ENCODE results near the gene ATOH7. TPM values are rescaled to one million over a fixed set of nuclear protein-coding genes. Genes with fewer than 3 reads are reported as not detected.

ATOH7 gene
- polyA plus RNA-seq, 1 of the 3 experiments (the other 2 are of a cell fraction) = 0.12 TPM

DNA sequence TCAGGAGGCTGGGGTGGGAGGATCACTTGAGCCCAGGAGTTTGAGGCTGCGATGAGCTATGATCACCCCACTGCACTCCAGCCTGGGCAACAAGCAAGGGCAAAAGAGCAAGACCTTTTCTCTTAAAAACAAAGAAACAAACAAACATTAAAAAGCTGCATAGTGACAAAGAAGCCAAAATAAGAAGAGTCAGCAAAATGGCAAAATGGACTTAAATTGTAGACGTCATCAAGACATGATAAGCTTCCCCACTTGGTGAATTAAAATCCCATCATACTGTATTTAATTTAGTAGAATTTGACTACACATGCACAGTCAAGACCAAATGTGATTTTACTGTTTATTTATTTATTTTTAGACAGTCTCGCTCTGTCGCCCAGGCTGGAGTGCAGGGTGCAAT, 48.8 kb upstream of the ATOH7 start:
- Histone ChIP-seq H3K4me3 (ENCODE audit: low read depth in 2 of 2, low read length in 1 of 2) (no peak overlapping the region), H3K4me1 (ENCODE audit: control insufficient read depth in 1 of 2, insufficient read depth in 2 of 2, low read depth in 1 of 2, low read length in 1 of 2) (no peaks in the 10 kb centered on the region), H3K36me3 (replicated peaks in 1 of 2; ENCODE audit: control insufficient read depth in 1 of 2, insufficient read depth in 2 of 2, low read length in 1 of 2) (no peaks in the 10 kb centered on the region), H3K27ac (ENCODE audit: low read depth in 2 of 2, low read length in 1 of 2) (no peak overlapping the region), H2AFZ (ENCODE audit: low read depth) (no peak overlapping the region), H3K4me2 (no peak overlapping the region), H3K27me3 (ENCODE audit: insufficient read depth) (no peaks in the 10 kb centered on the region), H3F3A (replicated peaks; ENCODE audit: insufficient read depth) (no peaks in the 10 kb centered on the region), H3K9me2 (no peaks in the 10 kb centered on the region), H3K9ac (no peak overlapping the region), H3K9me3 (no peaks in the 10 kb centered on the region), H3K79me2 (ENCODE audit: insufficient read depth) (no peaks in the 10 kb centered on the region), H4K20me1 (ENCODE audit: insufficient read depth) (no peaks in the 10 kb centered on the region)
- WGBS (ENCODE audit: low lambda C conversion rate) = 95% methylated on average over 4 of the region's 4 CpGs
- POLR2A ChIA-PET = no interaction called here
- CTCF ChIA-PET = interaction anchor here (1.0 to 1.4 kb wide), 3 partner anchors 14 to 68 kb away, joined by 3 to 4 read pairs (median 4); no protein-coding TSS in a partner anchor
- DNase-seq = no peak
- TF ChIP-seq, protein P1, sequence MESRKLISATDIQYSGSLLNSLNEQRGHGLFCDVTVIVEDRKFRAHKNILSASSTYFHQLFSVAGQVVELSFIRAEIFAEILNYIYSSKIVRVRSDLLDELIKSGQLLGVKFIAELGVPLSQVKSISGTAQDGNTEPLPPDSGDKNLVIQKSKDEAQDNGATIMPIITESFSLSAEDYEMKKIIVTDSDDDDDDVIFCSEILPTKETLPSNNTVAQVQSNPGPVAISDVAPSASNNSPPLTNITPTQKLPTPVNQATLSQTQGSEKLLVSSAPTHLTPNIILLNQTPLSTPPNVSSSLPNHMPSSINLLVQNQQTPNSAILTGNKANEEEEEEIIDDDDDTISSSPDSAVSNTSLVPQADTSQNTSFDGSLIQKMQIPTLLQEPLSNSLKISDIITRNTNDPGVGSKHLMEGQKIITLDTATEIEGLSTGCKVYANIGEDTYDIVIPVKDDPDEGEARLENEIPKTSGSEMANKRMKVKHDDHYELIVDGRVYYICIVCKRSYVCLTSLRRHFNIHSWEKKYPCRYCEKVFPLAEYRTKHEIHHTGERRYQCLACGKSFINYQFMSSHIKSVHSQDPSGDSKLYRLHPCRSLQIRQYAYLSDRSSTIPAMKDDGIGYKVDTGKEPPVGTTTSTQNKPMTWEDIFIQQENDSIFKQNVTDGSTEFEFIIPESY (IDR thresholded peaks at IDR 0.05; ENCODE audit: borderline replicate concordance, low read depth) = no peak
- no peak for TF ChIP-seq TAF1 (IDR thresholded peaks at IDR 0.05; ENCODE audit: borderline replicate concordance, low read depth, low read length)
- TF ChIP-seq GATA2 (CRISPR knock-in tag; IDR thresholded peaks at IDR 0.05) = no peak
- TF ChIP-seq, protein P2, sequence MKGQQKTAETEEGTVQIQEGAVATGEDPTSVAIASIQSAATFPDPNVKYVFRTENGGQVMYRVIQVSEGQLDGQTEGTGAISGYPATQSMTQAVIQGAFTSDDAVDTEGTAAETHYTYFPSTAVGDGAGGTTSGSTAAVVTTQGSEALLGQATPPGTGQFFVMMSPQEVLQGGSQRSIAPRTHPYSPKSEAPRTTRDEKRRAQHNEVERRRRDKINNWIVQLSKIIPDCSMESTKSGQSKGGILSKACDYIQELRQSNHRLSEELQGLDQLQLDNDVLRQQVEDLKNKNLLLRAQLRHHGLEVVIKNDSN (IDR thresholded peaks at IDR 0.05; ENCODE audit: borderline replicate concordance, low read depth) = no peak
- TF ChIP-seq CHD2 (IDR thresholded peaks at IDR 0.05; ENCODE audit: low read length, partially characterized antibody) = no peak
- TF ChIP-seq, protein P3, sequence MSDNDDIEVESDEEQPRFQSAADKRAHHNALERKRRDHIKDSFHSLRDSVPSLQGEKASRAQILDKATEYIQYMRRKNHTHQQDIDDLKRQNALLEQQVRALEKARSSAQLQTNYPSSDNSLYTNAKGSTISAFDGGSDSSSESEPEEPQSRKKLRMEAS (IDR thresholded peaks at IDR 0.05; ENCODE audit: low read depth) = no peak
- TF ChIP-seq SIN3A (IDR thresholded peaks at IDR 0.05; ENCODE audit: borderline replicate concordance, low read depth, low read length) = no peak
- no peak for TF ChIP-seq RFX5 (IDR thresholded peaks at IDR 0.05; ENCODE audit: low read length)
- TF ChIP-seq, protein P4, sequence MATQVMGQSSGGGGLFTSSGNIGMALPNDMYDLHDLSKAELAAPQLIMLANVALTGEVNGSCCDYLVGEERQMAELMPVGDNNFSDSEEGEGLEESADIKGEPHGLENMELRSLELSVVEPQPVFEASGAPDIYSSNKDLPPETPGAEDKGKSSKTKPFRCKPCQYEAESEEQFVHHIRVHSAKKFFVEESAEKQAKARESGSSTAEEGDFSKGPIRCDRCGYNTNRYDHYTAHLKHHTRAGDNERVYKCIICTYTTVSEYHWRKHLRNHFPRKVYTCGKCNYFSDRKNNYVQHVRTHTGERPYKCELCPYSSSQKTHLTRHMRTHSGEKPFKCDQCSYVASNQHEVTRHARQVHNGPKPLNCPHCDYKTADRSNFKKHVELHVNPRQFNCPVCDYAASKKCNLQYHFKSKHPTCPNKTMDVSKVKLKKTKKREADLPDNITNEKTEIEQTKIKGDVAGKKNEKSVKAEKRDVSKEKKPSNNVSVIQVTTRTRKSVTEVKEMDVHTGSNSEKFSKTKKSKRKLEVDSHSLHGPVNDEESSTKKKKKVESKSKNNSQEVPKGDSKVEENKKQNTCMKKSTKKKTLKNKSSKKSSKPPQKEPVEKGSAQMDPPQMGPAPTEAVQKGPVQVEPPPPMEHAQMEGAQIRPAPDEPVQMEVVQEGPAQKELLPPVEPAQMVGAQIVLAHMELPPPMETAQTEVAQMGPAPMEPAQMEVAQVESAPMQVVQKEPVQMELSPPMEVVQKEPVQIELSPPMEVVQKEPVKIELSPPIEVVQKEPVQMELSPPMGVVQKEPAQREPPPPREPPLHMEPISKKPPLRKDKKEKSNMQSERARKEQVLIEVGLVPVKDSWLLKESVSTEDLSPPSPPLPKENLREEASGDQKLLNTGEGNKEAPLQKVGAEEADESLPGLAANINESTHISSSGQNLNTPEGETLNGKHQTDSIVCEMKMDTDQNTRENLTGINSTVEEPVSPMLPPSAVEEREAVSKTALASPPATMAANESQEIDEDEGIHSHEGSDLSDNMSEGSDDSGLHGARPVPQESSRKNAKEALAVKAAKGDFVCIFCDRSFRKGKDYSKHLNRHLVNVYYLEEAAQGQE (IDR thresholded peaks at IDR 0.05; ENCODE audit: low read depth, low read length) = no peak
- TF ChIP-seq POLR2AphosphoS5 (IDR thresholded peaks at IDR 0.05; ENCODE audit: low read depth, low read length) = no peak
- TF ChIP-seq RCOR1 (IDR thresholded peaks at IDR 0.05; ENCODE audit: low read length) = no peak
- TF ChIP-seq, protein P5, sequence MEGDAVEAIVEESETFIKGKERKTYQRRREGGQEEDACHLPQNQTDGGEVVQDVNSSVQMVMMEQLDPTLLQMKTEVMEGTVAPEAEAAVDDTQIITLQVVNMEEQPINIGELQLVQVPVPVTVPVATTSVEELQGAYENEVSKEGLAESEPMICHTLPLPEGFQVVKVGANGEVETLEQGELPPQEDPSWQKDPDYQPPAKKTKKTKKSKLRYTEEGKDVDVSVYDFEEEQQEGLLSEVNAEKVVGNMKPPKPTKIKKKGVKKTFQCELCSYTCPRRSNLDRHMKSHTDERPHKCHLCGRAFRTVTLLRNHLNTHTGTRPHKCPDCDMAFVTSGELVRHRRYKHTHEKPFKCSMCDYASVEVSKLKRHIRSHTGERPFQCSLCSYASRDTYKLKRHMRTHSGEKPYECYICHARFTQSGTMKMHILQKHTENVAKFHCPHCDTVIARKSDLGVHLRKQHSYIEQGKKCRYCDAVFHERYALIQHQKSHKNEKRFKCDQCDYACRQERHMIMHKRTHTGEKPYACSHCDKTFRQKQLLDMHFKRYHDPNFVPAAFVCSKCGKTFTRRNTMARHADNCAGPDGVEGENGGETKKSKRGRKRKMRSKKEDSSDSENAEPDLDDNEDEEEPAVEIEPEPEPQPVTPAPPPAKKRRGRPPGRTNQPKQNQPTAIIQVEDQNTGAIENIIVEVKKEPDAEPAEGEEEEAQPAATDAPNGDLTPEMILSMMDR (IDR thresholded peaks at IDR 0.05) = no peak
- TF ChIP-seq MEF2A (IDR thresholded peaks at IDR 0.05; ENCODE audit: borderline replicate concordance, low read depth) = no peak
- TF ChIP-seq, protein P6, sequence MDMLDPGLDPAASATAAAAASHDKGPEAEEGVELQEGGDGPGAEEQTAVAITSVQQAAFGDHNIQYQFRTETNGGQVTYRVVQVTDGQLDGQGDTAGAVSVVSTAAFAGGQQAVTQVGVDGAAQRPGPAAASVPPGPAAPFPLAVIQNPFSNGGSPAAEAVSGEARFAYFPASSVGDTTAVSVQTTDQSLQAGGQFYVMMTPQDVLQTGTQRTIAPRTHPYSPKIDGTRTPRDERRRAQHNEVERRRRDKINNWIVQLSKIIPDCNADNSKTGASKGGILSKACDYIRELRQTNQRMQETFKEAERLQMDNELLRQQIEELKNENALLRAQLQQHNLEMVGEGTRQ (IDR thresholded peaks at IDR 0.05; ENCODE audit: borderline replicate concordance, low read depth, low read length) = no peak
- no peak for TF ChIP-seq FOXJ3 (CRISPR knock-in tag; IDR thresholded peaks at IDR 0.05)
- no peak for TF ChIP-seq ELF1 (IDR thresholded peaks at IDR 0.05)
- TF ChIP-seq, protein P7, sequence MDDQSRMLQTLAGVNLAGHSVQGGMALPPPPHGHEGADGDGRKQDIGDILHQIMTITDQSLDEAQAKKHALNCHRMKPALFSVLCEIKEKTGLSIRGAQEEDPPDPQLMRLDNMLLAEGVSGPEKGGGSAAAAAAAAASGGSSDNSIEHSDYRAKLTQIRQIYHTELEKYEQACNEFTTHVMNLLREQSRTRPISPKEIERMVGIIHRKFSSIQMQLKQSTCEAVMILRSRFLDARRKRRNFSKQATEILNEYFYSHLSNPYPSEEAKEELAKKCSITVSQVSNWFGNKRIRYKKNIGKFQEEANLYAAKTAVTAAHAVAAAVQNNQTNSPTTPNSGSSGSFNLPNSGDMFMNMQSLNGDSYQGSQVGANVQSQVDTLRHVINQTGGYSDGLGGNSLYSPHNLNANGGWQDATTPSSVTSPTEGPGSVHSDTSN (IDR thresholded peaks at IDR 0.05) = no peak
- no peak for TF ChIP-seq NRF1 (IDR thresholded peaks at IDR 0.05; ENCODE audit: low read depth, low read length)
- TF ChIP-seq MXI1 (IDR thresholded peaks at IDR 0.05; ENCODE audit: low read depth, low read length) = no peak

All from SK-N-SH (cell line).